PC-3 (cell line): Measurements from ENCODE around the gene PREX1. TPM values are rescaled to one million over a fixed set of nuclear protein-coding genes. Genes with fewer than 3 reads are reported as not detected.

Experiments
- ATAC-seq: fragments of 200-7000 bp; cut with Tn5 transposase; 2 replicates; pipeline ENCODE4 v1.9.1; 2020; ENCODE audit warnings: mild to moderate bottlenecking, moderate library complexity
- BruUV-seq: library from RNA; stranded (reverse); fragments of 400-500 nt; replicated peaks from 2 replicates; lab custom pipeline; 2021; lab: Mats Ljungman, UMichigan
- CTCF ChIA-PET: fragments of 300-600 bp; sonication (Branson Sonifier 250); formaldehyde crosslinking; loops from one replicate; lab custom pipeline; 2022; ENCODE audit warnings: antibody characterized with exemption; lab: Charles Lee
- POLR2A ChIA-PET: fragments of 300-600 bp; sonication (Branson Sonifier 250); formaldehyde crosslinking; loops from one replicate; lab custom pipeline; 2022; ENCODE audit warnings: antibody characterized with exemption; ENCODE audit not compliant: unreplicated experiment; lab: Charles Lee
- DNase-seq: peaks from one replicate; pipeline ENCODE4 v3.0.0-alpha.2; 2015
- H2AFZ ChIP-seq: fragments of 300-600 bp; sonication (generic); 2 replicates; pipeline ENCODE4 v1.6.0; 2016; ENCODE audit warnings: antibody characterized with exemption, low read length
- H3F3A ChIP-seq: fragments of 300-600 bp; sonication (generic); one replicate; pipeline ENCODE4 v1.6.0; 2017; ENCODE audit warnings: antibody characterized with exemption, low read length, control low read depth, mild to moderate bottlenecking; ENCODE audit not compliant: unreplicated experiment
- H3K27ac ChIP-seq: fragments of 300-600 bp; sonication (generic); 2 replicates; pipeline ENCODE4 v1.5.1; 2016; ENCODE audit warnings: mild to moderate bottlenecking, low read length
- H3K27me3 ChIP-seq: fragments of 300-600 bp; sonication (generic); 2 replicates; pipeline ENCODE4 v1.6.1; 2016; ENCODE audit warnings: low read length, mixed read lengths
- H3K36me3 ChIP-seq: fragments of 300-600 bp; sonication (generic); 2 replicates; pipeline ENCODE4 v1.6.1; 2016; ENCODE audit warnings: low read depth, mixed run types, low read length, mixed read lengths
- H3K4me1 ChIP-seq: fragments of 300-600 bp; sonication (generic); 2 replicates; pipeline ENCODE4 v1.5.1; 2016; ENCODE audit warnings: low read length; ENCODE audit not compliant: insufficient read depth
- H3K4me2 ChIP-seq: fragments of 300-600 bp; sonication (generic); 2 replicates; pipeline ENCODE4 v1.6.0; 2016; ENCODE audit warnings: low read length
- H3K4me3 ChIP-seq: fragments of 300-600 bp; sonication (generic); 2 replicates; pipeline ENCODE4 v1.5.1; 2016; ENCODE audit warnings: mild to moderate bottlenecking, low read length, mixed read lengths
- H3K79me2 ChIP-seq: fragments of 300-600 bp; sonication (generic); 2 replicates; pipeline ENCODE4 v1.6.1; 2017; ENCODE audit warnings: low read length, mixed read lengths
- H3K9ac ChIP-seq: fragments of 300-600 bp; sonication (generic); 2 replicates; pipeline ENCODE4 v1.6.0; 2016; ENCODE audit warnings: mild to moderate bottlenecking, low read length
- H3K9me2 ChIP-seq: fragments of 300-600 bp; sonication (generic); replicated peaks from 2 replicates; pipeline ENCODE4 v1.6.1; 2016; ENCODE audit warnings: mixed run types, low read length, mixed read lengths
- H3K9me3 ChIP-seq: fragments of 300-600 bp; sonication (generic); 2 replicates; pipeline ENCODE4 v1.6.1; 2016; ENCODE audit warnings: low read length, mixed read lengths
- H4K20me1 ChIP-seq: fragments of 300-600 bp; sonication (generic); 2 replicates; pipeline ENCODE4 v1.6.1; 2016; ENCODE audit warnings: low read length, mixed read lengths
- CTCF ChIP-seq: fragments of 300-600 bp; sonication (generic); conservative IDR thresholded peaks from 2 replicates; pipeline ENCODE4 v1.5.1; 2017; ENCODE audit warnings: antibody characterized with exemption, low read depth, mild to moderate bottlenecking, low read length
- EZH2 ChIP-seq: fragments of 300-600 bp; sonication (generic); IDR thresholded peaks from one replicate; pipeline ENCODE4 v1.6.1; 2017; ENCODE audit warnings: antibody characterized with exemption, mild to moderate bottlenecking, low read length; ENCODE audit not compliant: unreplicated experiment
- EZH2phosphoT487 ChIP-seq: fragments of 300-600 bp; sonication (generic); IDR thresholded peaks from 2 replicates; pipeline ENCODE4 v1.6.1; 2018; ENCODE audit warnings: mild to moderate bottlenecking, antibody characterized with exemption, low read length, borderline replicate concordance
- intact Hi-C: fragments of 100-400 bp; cut with micrococcal nuclease; formaldehyde crosslinking; loops from 2 replicates; pipeline ENCODE4 v1.9.0; 2023
- total RNA-seq: library from RNA; depleted of rRNA; stranded (reverse); fragments of >200 nt; gene quantifications from 2 replicates; pipeline ENCODE4 v1.2.3, GENCODE V29; 2014

The PREX1 gene
- total RNA-seq, 1 experiment from 2014 or later: 22.1 TPM

- intact Hi-C loops: loop anchor here (10.0 kb wide), 1 partner anchor 107 kb away; no protein-coding TSS in a partner anchor
- H3K27me3 ChIP-seq: no peaks in the 10 kb centered on the region
- no peaks in the 10 kb centered on the region for H3K9me3 ChIP-seq
- H3K4me2 ChIP-seq: peak overlapping the region; percentile 23; the same call in 1 of the 2 replicates
- H4K20me1 ChIP-seq: no peaks in the 10 kb centered on the region
- no peak overlapping the region for H3K9ac ChIP-seq
- peaks cover 32% of the 10 kb centered on the region for H3K79me2 ChIP-seq
- H3K27ac ChIP-seq: no peak overlapping the region
- no peak overlapping the region for H2AFZ ChIP-seq
- no peaks in the 10 kb centered on the region for H3K9me2 ChIP-seq
- peaks cover 48% of the 10 kb centered on the region for H3K4me1 ChIP-seq
- ATAC-seq: no peak
- no peaks in the 10 kb centered on the region for H3K36me3 ChIP-seq
- TF ChIP-seq EZH2phosphoT487 (no peak), EZH2 (no peak)
- ChIA-PET CTCF (no interaction called here), POLR2A (no interaction called here)
- DNase-seq: no peak
- H3F3A ChIP-seq: no peaks in the 10 kb centered on the region
- no peak overlapping the region for H3K4me3 ChIP-seq
- BruUV-seq: no TSS peak
Observed at GRCh38 chr20:48822178-48822577, 5.6 kb downstream of the PREX1 start.

GRCh38 chr20:48821261-48821920 is 6.4 kb downstream of the PREX1 start:
- Histone ChIP-seq H3K4me1 (peaks cover 44% of the 10 kb centered on the region), H4K20me1 (no peaks in the 10 kb centered on the region), H3K4me3 (no peak overlapping the region), H3K36me3 (no peaks in the 10 kb centered on the region), H3K27me3 (no peaks in the 10 kb centered on the region), H2AFZ (no peak overlapping the region), H3K27ac (no peak overlapping the region), H3K9ac (no peak overlapping the region), H3K9me3 (no peaks in the 10 kb centered on the region), H3F3A (no peaks in the 10 kb centered on the region), H3K4me2 (peak overlapping the region; percentile 23), H3K9me2 (no peaks in the 10 kb centered on the region), H3K79me2 (peaks cover 25% of the 10 kb centered on the region)
- TF ChIP-seq EZH2: no peak
- TF ChIP-seq CTCF: no peak
- TF ChIP-seq EZH2phosphoT487: no peak
- intact Hi-C loops: loop anchor here (2.0 to 10.0 kb wide), 2 partner anchors 107 to 165 kb away; no protein-coding TSS in a partner anchor
- ChIA-PET POLR2A (no interaction called here), CTCF (no interaction called here)
- ATAC-seq (peak; percentile 46), DNase-seq (peak; percentile 41)
- no TSS peak for BruUV-seq

- Histone ChIP-seq H3K4me2 (no peak overlapping the region), H3F3A (no peaks in the 10 kb centered on the region), H3K4me1 (peaks cover 37% of the 10 kb centered on the region), H4K20me1 (no peaks in the 10 kb centered on the region), H3K9me3 (no peaks in the 10 kb centered on the region), H3K79me2 (peaks cover 18% of the 10 kb centered on the region), H3K27ac (no peak overlapping the region), H3K9ac (no peak overlapping the region), H3K4me3 (no peak overlapping the region), H3K9me2 (no peaks in the 10 kb centered on the region), H3K27me3 (no peaks in the 10 kb centered on the region), H3K36me3 (no peaks in the 10 kb centered on the region), H2AFZ (no peak overlapping the region)
- ChIA-PET POLR2A (no interaction called here), CTCF (no interaction called here)
- TF ChIP-seq EZH2phosphoT487 (no peak), EZH2 (no peak)
- intact Hi-C loops: loop anchor here (2.0 to 10.0 kb wide), 2 partner anchors 106 to 164 kb away; no protein-coding TSS in a partner anchor
- DNase-seq (no peak), ATAC-seq (no peak)
- BruUV-seq: no TSS peak
Observed at GRCh38 chr20:48820649-48820973, 7.2 kb downstream of the PREX1 start.
